GM19351 (cell line): ENCODE results near the gene ANGPTL8.

Source experiments
- ATAC-seq: cut with Tn5 transposase; IDR thresholded peaks from one replicate; pipeline ENCODE4 v1.9.1; 2021; ENCODE audit warnings: mild to moderate bottlenecking, moderate library complexity; ENCODE audit not compliant: unreplicated experiment

Gene ANGPTL8

DNA sequence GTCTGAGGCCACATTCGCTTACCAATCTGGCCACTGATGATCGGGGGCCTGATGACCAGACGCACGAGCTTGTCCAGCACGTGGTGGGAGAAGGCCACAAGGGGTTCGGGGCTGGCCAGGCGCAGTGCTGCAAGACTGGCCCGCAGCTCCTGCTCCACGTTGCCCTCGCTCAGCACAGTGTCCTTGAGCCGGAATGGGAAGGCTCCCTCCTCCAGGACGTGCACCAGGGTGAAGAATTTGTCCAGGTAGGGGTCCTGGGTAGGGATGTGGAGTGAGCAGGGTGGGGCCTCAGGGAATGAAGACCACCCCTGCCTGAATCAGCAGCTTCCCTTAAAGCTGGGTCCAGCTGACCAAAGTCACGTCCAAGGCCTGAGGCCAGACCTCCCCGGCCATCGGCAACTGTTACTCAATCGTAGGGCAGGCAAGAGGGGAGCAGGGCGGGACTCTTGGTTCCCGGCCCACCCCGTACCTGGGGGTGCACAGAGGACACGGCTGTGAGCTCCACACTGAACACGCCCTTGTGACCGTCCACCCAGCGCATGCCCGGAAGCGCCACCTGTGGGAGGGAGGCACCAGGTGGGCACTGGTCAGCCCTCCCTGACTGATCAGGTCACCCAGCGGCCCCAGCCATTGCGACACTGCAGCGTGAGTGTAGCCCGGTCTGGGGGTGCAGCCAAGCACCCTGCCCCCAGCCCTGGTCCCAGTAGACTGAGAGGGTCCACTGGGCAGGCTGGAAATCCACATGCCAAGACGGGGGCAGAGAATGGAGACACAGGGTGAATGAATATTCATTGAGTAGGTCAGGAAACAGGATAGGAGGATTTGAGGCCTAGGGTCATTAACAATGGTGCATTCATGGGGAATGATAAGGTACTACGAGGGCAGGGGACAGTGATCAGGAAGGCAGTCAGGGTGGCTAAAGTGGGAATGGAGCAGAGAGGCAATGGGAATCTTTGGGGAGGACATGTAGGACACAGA, 2.8 kb upstream of the ANGPTL8 start:
- no peak for ATAC-seq

- ATAC-seq, result no peak
Measured at GRCh38 chr19:11237321-11237720, 2.1 kb upstream of the ANGPTL8 start.

- ATAC-seq, result no peak
Measured at GRCh38 chr19:11238041-11238440, 1.4 kb upstream of the ANGPTL8 start.

DNA sequence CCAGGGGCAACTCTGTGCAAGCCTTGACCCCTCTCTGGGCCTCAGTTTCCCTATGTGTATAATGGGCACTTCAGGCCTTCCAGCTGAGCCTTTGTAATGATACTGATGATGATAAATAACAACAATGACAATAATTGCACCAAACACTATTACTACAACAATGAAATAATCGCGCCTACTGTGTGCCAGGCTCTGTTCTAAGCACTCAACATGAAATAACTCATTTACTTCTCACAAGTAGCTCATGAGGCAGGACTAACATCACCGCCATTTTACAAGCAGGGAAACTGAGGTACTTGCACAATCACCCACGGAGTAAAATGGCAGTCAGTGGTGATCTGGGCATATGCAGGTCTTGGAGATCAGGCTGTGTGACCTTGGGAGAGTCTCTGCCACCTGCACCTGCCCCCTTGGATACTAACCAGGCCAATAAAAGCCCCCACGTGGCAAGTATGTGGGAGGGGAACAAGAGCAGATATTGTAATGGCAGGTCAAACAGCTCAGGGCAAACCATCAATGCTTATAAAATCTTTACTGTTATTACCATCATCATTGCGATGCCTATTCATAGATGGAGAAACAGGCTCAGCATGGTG, 540 bp upstream of the ANGPTL8 start:
- ATAC-seq, result no peak

DNA sequence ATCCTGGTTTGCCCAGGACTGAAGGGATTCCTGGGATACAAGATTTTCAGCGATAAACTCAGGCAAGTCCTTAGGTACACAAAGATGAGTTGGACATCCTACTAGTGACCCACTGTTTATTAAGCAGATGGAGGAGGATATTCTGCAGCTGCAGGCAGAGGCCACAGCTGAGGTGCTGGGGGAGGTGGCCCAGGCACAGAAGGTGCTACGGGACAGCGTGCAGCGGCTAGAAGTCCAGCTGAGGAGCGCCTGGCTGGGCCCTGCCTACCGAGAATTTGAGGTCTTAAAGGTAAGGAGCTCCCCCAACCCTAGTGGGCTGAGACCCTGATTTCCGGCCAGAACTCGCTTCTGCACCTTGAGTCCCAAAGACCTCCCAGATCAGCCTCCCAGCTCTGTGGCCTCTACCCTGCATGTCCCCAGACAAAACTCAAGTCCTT, 607 bp downstream of the ANGPTL8 start:
- ATAC-seq, result no peak

GRCh38 chr19:11242025-11242424, 2.6 kb downstream of the ANGPTL8 start:
- ATAC-seq, result no peak

GRCh38 chr19:11242864-11243797, 3.7 kb downstream of the ANGPTL8 start:
- no peak for ATAC-seq

DNA sequence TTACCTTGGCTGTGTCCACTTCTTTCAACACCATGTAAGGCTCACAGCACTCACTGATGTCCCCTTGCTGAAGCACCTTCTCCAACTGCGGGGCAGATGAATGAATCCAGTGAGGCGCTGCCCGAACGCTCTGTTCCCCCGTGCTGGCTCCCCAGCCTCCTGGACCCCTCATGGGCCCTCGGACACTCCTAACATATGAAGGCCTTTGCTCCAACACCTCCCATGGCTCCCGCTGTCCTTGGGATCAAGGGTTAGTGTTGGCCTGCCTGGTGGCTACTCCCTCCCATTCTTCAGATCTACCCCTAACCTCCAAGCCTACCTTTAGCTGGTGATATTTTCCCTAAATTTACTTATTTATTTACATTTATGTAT, 4.4 kb downstream of the ANGPTL8 start:
- no peak for ATAC-seq

DNA sequence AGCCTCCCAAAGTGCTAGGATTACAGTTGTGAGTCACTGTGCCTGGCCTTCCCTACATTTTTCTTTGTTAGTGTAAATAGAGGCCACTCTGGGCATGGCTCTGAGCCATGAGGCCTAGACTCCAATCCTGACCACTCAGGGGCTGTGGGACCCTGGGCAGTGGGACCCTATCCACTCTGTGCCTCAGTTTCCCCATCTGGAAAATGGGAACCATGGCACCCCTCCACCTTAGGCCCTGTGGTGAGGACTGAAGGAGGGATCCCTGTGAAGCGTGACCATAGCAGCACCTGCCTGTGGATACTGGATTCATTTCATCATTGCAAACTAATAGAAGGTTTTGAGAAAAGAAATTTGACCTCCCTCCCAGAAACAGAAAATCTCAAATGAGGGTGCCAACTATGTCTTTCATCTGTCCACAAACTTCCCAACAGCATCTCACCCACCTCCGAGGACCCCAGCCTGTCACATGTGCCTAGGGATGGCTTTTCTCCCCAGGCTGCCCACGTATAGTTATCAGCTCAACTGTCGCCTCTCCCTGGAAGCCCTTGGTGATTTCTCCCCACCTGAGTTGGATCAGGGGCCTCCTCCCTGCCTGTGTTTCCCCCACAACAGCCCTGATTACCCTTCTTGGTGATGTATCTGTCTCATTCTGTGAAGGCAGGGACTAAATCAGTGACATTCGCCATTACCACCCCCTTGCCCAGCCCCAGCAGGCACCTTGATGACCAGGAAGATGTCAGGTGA, 5.6 kb downstream of the ANGPTL8 start:
- no peak for ATAC-seq

- no peak for ATAC-seq
Measured at GRCh38 chr19:11246941-11247340, 7.5 kb downstream of the ANGPTL8 start.

GRCh38 chr19:11247391-11247790, 8.0 kb downstream of the ANGPTL8 start:
- ATAC-seq, result no peak

DNA sequence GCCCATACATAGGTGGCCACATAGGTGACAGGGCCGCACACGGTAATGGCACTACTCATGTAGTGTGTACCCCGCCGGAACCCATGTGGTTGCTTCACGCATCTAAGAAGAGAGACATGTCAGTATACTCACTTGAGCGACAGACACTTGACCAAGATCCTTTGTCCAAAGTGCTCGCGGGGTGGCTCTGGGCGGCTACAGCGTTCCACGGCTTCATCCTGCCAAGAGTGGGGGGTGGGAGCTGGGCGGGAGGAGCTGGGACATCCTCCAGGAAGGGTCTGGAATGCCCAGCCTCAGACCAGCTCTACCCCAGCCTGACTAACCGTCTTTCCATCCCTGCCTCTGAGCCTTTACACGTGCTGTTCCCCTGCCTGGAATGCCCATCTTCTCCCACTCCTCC, 8.5 kb downstream of the ANGPTL8 start:
- no peak for ATAC-seq

DNA sequence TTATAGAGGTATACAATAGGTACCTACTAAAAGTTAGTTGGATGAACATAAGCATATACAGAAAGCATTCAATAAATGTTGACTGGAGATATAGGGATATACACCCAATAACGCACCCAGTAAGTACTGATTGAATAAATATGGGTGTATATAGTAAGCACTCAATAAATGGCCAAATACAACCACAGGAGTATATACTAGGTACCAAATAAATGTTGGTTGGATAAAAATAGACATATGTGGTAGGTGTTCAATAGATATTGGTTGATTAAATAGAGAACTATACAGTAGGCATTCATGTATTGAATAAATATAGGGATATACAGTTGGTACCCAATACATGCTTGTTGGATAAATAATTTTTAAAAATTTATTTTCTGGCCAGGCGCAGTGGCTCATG, 9.4 kb downstream of the ANGPTL8 start:
- no peak for ATAC-seq

DNA sequence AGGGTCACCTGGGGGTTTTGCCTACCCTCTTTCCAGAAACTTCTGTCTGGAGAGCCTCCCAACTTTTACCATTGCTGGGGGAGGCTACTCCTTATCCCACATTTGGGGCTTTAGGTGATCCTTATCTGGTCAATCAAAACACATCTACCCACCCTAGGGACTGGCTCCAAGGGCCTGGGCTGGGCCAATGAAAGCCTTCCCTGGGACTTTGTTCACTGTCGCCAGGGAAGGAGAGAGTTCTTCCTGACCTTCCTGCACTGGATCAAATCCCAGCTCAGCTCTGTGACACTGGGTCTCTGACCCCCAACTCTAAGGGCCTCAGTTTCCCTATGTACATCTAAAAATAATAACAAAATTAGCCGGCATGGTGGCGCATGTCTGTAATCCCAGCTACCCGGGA, 11.8 kb downstream of the ANGPTL8 start:
- no peak for ATAC-seq

DNA sequence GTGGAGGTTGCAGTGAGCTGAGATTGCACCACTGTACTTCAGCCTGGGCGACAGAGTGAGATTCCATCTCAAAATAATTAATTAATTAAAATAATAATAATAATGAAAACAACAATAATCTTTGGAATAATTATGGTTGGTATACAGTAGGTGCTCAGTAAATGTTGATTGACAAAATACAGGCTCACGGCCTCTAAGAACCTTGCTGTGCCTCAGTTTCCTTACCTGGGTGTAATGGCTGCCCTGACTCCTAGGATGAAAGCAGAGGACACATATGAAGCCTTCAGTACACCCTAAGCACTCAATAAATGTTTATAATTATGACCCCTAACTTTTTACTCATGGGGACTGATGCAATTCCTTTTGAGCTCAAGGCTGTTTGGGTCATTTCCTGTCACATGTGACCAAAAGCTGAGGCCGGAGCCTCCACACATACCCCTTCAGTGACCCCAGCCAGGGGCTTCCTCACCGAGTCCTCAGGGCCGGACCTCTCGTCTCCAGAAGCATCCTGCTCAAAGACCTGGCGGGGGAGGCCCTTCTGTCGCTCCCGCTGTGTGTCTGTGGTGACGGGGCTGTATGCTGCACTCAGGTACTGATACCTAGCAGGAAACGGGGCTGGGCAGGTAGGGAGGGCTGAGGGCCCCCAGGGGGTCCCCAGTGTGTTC, 12.4 kb downstream of the ANGPTL8 start:
- no peak for ATAC-seq

DNA sequence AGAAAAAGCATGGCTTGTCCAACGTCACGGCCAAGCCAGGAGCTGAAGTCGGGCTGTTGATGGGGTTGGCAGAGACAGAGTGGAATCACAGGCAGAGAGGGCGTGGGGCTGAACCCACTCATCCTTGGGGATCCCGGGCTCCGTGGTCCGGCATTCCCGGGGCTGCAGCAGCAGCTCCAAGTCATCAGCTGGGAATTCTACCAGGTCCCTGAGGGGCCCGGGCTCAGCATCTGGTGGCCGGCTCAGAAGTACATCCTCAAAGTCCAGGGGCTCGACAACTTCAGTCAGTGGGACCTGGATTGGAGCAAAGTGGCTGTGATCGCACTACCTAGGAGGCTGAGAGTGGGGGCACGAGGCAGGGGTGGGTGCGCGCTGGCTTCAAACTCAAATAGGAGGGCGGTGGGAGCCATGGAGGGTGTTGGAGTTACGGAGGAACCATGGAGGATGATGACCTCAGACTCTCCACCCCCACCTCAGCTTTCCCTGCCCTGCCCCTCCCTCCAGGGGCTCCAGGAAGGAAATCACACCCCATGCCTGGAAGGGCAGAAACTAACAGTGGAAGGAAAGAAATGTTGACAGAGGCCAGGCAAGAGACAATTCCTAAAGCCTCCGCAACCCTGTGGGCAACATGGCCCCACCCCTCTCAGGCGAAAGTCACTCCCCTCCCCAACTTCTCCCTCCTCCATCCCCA, 13.4 kb downstream of the ANGPTL8 start:
- no peak for ATAC-seq

- ATAC-seq, result no peak
Measured at GRCh38 chr19:11254666-11255065, 15.2 kb downstream of the ANGPTL8 start.

DNA sequence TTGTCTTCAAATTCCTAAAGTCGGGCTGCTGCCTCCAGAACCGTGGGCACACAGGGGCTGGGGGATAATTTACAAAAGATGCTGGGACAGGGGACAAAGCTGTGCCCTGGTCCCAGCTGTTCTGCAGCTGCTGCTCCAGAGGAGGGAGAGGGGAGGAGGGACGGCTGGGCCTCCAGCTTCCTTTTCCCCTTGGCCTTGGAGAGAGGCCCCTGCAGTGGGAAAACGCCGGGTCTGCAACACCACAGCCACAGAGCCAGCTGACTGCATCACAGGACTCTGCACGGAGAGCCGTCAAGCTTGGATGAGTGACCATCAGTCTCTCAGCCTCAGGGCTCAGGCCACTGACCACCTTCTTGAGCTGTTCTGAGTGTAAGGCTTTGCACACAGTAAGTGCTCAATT, 16.8 kb downstream of the ANGPTL8 start:
- no peak for ATAC-seq

GRCh38 chr19:11257846-11258380, 18.5 kb downstream of the ANGPTL8 start:
- ATAC-seq, result no peak
